ENCODE measurements around the gene OST4.
"Not testable (repeated sequence)": the region's sequence is repeated elsewhere in the genome, so short reads cannot be mapped to it uniquely, and the experiment has no call there.

Gene OST4

DNA sequence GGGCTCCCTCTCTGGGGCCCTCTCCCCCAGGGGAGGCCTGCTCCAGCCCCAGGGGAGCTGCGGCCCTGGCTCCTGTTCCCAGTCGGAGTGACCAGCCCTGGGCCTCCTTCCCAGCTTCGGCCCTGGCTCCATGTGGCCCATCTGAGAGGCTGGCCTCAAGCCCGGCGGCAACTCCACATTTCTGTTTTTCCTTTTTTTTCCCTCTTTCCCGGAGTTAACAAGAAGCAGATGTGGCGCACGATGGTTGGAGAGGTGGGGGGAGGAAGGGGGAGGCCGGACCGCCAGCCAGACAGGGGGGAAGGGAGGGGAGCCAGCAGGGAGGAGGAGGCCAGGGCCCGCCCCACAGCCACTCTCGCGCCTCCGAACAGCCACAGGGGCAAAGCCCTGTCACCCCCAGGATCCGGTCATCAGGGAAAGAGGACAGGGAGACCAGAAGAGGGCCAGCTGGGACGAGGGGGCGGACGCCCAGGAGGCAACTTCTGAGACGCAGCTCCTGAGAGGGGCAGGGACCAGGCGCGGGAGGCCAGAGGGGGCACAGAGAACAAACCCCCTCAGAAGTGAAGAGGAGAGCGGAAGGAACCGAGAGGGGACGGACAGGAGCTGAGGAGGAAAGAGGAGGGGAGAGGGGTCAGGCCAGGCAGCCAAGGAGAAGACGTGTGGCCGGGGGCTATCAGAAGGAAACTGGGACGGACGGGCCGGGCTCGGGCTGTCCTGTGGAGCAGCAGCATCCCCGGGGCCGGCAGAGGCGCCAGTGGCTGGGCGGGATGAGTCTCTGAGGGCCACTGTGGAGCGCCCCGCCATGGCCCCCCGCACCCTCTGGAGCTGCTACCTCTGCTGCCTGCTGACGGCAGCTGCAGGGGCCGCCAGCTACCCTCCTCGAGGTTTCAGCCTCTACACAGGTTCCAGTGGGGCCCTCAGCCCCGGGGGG, 7.1 kb upstream of the OST4 start, which contains the start of gene EMILIN1:
Gene EMILIN1, plus strand, starts transcription at position 349 of the 928 bp plus-strand sequence. Its CDS starts 451 bp downstream, at position 800.
- DNase-seq, result no peak

- no peak for DNase-seq
Observed at GRCh38 chr2:27077231-27077630, 5.8 kb upstream of the OST4 start.

DNA sequence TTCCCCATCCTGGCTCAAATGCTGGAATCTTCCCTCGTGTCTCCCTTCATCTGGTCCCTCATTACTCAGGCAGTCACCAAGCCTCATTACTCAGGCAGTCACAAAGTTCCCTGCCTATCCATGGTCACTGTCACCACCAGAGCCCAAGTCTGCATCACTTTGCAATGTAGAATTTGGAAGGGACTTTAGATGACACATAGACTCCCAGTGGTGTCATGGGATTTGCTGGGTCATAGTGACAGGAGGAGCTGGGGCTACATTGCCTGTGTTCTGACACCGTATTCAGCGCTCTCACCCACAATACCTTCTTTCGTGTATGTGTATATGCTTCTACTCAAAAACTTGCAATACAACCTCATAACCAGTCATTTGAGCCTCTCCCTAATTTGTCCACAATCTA, 4.9 kb upstream of the OST4 start:
- DNase-seq, result no peak

DNA sequence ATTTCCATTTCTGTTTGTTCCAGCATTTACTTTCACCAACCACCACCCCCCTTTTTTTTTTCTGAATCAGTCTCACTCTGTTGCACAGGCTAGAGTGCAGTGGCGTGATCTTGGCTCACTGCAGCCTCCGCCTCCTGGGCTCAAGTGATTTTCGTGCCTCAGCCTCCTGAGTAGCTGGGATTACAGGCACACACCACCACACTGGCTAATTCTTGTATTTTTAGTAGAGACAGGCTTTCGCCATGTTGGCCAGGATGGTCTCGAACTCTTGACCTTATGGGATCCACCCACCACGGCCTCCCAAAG, 4.1 kb upstream of the OST4 start:
- DNase-seq, result not testable (repeated sequence)

DNA sequence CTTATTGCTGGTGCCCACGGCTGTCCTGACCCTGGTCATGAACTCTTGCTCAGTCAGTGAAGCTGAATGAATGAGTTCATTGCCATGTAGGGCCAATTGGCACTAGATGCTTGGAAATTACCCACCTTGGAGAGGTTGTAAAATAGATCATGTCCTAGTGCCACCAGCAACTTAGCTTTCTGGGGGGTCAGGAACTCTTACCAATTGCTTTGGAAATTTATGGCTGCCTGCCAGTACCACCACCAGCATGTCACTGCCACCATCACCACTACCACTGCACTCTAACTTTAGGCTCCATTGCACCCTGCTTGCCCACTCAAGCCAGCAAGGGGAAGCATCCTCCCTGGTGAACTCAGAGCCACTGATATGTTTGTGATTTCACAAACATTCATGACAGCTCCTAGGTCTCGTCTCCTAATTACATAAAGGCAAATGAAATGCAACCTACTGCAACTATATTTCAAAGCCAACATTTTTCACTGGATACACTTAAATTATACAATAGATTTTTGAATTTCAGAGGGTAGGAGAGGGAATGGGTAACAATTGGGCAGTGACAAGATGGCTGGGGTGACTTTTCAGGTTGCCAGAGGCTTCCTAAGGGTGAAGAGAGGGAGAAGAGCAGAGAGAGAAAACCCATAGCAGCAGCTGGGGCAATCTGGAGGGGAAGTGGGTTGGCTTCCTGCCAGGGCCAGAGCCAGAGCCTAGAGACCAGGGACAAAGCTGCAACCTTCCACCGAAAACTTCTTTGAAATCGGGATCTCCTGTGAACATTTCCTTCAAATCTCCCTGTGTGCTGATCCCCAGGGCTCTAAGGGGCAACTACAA, 3.5 kb upstream of the OST4 start:
- peak in 1 of 4 experiments; percentile 34 for DNase-seq

DNA sequence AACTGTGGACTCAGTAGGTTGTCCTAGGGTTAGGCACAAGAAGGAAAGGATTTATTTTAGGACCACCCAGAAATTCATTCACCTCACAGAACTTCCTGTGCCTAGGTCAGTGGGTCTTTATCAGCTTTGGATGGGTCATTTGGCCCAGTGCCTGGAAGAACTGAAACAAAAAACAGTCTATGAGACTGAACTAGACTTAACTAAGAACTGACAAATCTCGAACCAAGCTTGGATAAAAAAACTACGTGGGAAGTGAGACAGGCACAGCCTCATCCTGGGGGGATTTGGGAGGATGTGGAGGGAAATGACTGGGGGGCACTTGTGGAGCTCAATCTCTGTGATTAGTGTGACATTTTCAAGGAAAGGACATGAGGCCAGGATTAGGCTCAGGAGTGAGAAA, 2.3 kb upstream of the OST4 start:
- DNase-seq, result no peak

DNA sequence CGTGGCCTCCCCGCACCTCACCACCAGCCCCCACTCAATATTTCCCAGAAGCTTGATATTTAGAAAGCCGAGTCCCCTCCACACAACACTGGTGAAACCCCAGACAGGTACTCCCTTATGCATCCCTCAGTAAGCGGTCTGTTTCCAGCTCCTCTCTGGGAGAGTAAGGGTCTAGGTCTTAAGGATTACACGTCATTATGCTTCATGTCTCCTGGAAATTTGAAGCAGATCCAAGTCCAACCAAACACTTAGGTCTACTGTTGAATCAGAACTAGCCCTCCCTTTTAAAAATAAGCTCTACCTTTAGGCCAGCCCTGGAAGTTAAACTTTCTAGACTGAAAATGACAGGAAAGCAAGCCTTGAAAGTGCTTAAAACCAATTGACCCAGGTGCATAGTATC, 1.5 kb upstream of the OST4 start:
- no peak for DNase-seq

DNA sequence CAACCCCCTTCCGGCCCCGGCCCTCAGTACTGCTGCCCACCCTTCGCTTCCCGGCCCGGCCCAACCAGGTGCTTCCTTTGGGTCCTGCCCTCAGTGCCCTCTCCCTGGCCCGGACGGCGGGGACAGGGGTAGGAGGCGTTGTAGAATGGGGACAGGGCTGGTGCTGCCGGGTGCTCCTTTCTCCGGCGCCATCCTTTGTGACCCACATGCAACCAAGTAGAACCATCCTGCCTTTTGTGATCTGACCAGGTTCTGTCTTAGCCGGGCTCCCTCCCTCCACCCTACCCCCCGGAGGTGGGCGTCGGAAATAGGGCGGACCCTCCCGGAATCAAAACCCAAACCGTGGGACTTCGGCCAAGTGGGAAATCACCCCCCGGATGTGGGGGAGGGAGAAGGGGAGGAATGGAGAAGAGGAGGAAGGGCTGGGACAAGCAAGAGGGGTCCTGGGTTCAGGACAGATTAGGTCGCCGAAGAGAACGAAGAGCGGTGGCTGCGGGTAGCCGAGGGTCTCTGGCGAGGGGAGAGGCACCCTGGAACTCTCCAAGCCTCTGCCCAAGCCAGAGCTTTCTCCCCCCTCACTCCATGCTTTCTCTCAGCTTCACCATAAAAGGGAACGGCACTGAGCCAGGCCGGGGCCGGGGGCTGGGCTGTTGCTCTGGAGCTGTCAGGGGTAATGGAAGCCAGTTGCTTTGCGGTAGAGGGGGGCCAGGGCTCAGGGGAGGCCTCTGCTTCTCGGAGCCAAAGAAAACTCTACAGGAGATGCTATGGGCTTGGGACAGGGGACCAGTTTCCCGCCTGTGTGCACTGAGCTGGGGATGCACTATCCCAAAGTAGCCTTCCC, 756 bp upstream of the OST4 start:
- DNase-seq, result peak in 1 of 4 experiments; percentile 16

GRCh38 chr2:27070653-27071276, 689 bp downstream of the OST4 start:
- DNase-seq, result no peak

GRCh38 chr2:27069961-27070618, 1.4 kb downstream of the OST4 start:
- no peak for DNase-seq

DNA sequence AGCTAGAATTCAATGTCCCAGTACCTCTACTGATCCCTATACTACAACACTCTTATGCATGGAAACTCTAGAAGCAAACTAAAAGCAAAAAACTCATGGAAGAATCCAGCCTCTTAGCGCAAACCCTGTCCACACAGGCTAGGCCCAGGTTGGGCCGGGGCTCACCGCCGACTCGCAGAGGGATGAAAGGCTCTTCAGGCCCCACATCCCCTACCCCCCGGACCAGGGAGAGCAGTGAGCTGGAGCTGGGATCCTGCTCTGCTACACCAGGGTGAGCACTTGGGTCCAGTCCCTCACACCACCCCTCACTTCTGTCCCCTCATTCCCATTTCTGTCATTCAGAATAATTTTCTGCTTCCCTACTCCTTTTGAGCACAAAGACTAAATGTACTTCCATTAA, 2.0 kb downstream of the OST4 start:
- no peak for DNase-seq

- DNase-seq, result no peak
Observed at GRCh38 chr2:27067385-27067784, 4.1 kb downstream of the OST4 start.

GRCh38 chr2:27065128-27065527, 6.3 kb downstream of the OST4 start:
- no peak for DNase-seq

DNA sequence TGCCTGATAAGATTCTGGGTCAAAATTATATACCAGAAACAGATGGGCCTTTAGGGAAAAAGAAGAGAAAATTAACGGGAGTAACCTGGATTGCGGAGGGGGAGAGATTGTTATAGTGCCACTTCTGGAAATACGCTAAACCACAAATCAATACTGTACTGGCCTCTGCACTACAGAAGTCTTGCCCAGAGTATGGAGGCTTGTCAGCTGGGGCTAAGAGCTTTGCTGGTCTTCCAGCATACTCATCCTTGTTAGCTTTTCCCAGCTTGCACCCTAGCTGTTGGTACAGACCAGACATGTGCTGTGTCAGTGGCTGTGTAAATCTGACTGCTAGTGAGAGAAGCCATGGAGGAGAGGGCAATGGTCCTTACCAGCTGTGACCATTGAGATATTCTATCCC, 11.1 kb downstream of the OST4 start:
- no peak for DNase-seq

- DNase-seq, result no peak
Observed at GRCh38 chr2:27059141-27059820, 12.2 kb downstream of the OST4 start.

DNA sequence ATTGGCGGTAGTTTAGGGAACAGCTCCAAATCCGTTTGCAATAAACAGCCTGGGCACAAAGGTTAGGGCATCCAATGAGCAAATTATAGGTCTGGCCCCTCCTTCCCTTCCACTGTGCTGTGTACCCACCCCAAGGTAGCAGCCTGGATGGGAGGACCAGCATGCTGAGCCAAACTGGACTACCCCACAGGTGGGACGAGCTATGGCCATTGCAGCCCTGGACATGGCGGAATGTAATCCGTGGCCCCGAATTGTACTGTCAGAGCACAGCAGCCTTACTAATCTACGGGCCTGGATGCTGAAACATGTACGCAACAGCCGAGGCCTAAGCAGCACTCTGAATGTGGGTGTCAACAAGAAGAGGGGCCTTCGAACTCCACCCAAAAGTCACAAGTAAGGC, 13.2 kb downstream of the OST4 start:
- no peak for DNase-seq

- no peak for DNase-seq
Observed at GRCh38 chr2:27057184-27057583, 14.3 kb downstream of the OST4 start.

DNA sequence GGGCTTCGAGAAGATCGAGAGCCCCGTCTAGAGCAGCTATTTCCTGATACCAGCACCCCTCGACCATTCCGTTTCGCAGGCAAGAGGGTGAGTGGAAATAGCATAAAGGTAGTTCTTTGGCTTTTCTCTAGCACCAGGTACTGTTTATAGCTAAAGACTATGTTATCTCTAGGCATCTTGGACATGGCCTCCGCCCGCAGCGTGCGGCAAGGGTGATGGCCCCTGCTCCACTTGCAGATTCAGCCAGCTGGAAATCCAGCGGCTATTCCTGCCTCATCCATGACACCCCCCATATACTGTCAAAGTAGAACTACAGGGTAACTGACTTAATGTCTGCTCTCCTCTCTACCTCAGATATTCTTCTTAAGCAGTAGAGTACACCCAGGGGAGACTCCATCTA, 16.7 kb downstream of the OST4 start:
- DNase-seq, result no peak

DNA sequence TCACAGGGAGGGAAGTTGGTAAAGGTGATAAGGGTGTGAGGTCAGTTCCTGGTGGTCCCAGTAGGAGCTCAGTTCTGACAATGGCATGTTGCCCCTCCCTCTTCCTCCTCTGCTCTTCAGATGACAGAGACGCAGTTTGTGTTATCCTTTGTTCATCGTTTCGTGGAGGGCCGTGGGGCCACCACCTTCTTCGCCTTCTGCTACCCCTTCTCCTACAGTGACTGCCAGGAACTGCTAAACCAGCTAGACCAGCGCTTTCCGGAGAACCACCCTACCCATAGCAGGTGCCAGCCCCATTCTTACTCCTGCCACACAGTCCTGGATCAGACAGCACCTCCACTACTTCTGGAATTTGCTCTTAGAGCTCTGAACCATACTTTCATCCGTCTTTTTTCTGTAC, 17.7 kb downstream of the OST4 start:
- no peak for DNase-seq

DNA sequence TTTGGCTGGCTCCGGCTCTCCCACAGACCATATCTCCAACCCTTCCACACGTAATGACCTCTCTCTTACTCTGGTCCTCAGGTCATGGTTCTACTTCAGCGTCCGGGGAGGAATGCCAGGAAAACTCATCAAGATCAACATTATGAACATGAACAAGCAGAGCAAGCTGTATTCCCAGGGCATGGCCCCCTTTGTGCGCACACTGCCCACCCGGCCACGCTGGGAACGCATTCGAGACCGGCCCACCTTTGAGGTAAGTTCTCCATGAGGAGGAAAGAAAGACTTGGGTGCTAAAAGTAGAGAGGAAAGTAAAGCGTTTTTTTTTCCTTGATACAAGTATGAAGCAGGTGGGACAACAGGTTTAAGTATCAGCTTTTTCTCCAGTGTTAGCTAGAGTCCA, 18.1 kb downstream of the OST4 start:
- DNase-seq, result no peak

DNA sequence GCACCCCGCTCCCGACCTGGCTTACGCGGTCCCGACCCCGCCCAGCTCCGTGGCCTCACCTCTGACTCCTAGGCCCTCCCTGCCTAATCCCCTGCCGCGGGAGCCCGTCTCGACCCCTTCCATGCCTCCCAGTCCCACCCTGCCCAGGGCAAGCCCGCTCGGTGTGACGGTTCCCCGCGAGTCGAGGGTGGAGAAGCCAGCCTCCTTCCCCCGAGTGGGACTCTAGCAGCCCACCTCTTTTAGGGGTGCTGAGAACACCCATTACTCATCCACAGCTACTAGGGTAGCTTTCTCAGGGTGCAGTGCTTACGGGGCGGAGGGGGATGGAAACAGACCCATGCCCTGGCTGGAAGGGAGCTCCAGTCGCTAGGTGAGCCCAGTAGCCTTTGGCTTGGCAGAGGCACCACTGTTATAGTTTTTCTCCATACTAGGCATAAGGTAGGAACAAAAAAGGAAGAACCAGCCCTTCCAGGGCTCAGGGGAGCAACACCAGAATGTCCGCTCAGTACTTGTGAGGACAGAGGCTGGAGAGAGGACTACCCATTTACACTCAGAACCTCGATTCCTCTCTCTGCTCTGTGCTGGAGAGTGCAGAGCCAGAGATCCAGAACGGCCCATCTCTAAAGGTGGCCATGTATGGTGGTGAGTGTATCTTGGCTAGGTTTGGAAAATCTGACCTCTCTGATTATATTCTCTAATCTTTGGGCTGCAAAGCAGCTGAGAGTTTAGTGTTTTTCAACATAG, 19.4 kb downstream of the OST4 start:
- DNase-seq, result no peak
